ENCODE measurements around the gene DEFB131A. TPM values are rescaled to one million over a fixed set of nuclear protein-coding genes. Genes with fewer than 3 reads are reported as not detected.
"Not testable (repeated sequence)": the region's sequence is repeated elsewhere in the genome, so short reads cannot be mapped to it uniquely, and the experiment has no call there.

The DEFB131A gene
- total and polyA plus RNA-seq, 10 of the 15 experiments (the other 5 are each of a cell fraction or from before 2014, with no cell fraction given): not detected

DNA sequence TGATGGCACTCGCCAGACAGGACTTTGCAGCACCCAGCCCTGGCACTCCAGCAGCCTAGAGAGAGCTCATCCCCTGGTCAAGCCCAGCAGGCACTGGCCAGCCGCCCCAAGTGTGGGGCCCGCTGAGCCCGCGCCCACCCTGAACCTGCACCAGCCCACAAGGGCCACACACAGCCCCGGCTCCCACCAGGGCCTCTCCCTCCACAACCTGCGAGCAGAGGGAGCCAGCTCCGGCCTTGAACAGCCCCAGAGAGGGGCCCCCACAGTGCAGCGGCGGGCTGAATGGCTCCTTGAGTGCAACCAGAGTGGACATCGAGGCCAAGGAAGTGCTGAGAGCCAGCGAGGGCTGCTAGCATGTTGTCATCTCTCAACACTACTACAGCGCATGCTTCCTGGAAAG lies 34.4 kb upstream of the DEFB131A start:
- intact Hi-C loops (cut with micrococcal nuclease; ENCODE audit: unreplicated experiment): no loop called here
- H3K4me3 ChIP-seq: no peak overlapping the region
- ChIA-PET RAD21 (ENCODE audit: unreplicated experiment) (no interaction called here), POLR2A (no interaction called here), SMC1A (ENCODE audit: uncharacterized antibody, unreplicated experiment) (no interaction called here), CTCF (no interaction called here)
- FAIRE-seq (no peak), DNase-seq (ENCODE audit: low read depth, low spot score) (no peak), ATAC-seq (no peak)
- H3K4me1 ChIP-seq (ENCODE audit: control insufficient read depth, insufficient read depth, low read length): no peaks in the 10 kb centered on the region
- H3K36me3 ChIP-seq (ENCODE audit: control insufficient read depth in 2 of 2, insufficient read depth in 2 of 2, low read length in 1 of 2): no peaks in the 10 kb centered on the region
- no peak overlapping the region for H2AFZ ChIP-seq (ENCODE audit: control insufficient read depth, low read depth, low read length)
- H3K4me2 ChIP-seq (ENCODE audit: control insufficient read depth, insufficient read depth): no peak overlapping the region
- H3K79me2 ChIP-seq (ENCODE audit: control insufficient read depth, insufficient read depth, low read length): no peaks in the 10 kb centered on the region
- H3K9ac ChIP-seq (ENCODE audit: control insufficient read depth, insufficient read depth, low read length): no peak overlapping the region
- H3K27ac ChIP-seq (ENCODE audit: control insufficient read depth, insufficient read depth): no peak overlapping the region
- in situ Hi-C loops (cut with MboI): no loop called here
- WGBS (ENCODE audit: insufficient coverage, insufficient replicate concordance, low lambda C conversion rate, missing lambda C conversion rate): 48% methylated on average over 13 of the region's 13 CpGs
- no peaks in the 10 kb centered on the region for H4K20me1 ChIP-seq (ENCODE audit: control insufficient read depth, insufficient read depth)
- no peak for TF ChIP-seq KLF5 (IDR thresholded peaks at IDR 0.05; ENCODE audit: partially characterized antibody)
- TF ChIP-seq, protein P1, sequence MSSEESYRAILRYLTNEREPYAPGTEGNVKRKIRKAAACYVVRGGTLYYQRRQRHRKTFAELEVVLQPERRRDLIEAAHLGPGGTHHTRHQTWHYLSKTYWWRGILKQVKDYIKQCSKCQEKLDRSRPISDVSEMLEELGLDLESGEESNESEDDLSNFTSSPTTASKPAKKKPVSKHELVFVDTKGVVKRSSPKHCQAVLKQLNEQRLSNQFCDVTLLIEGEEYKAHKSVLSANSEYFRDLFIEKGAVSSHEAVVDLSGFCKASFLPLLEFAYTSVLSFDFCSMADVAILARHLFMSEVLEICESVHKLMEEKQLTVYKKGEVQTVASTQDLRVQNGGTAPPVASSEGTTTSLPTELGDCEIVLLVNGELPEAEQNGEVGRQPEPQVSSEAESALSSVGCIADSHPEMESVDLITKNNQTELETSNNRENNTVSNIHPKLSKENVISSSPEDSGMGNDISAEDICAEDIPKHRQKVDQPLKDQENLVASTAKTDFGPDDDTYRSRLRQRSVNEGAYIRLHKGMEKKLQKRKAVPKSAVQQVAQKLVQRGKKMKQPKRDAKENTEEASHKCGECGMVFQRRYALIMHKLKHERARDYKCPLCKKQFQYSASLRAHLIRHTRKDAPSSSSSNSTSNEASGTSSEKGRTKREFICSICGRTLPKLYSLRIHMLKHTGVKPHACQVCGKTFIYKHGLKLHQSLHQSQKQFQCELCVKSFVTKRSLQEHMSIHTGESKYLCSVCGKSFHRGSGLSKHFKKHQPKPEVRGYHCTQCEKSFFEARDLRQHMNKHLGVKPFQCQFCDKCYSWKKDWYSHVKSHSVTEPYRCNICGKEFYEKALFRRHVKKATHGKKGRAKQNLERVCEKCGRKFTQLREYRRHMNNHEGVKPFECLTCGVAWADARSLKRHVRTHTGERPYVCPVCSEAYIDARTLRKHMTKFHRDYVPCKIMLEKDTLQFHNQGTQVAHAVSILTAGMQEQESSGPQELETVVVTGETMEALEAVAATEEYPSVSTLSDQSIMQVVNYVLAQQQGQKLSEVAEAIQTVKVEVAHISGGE (CRISPR knock-in tag; IDR thresholded peaks at IDR 0.05): no peak
- TF ChIP-seq, protein P2, sequence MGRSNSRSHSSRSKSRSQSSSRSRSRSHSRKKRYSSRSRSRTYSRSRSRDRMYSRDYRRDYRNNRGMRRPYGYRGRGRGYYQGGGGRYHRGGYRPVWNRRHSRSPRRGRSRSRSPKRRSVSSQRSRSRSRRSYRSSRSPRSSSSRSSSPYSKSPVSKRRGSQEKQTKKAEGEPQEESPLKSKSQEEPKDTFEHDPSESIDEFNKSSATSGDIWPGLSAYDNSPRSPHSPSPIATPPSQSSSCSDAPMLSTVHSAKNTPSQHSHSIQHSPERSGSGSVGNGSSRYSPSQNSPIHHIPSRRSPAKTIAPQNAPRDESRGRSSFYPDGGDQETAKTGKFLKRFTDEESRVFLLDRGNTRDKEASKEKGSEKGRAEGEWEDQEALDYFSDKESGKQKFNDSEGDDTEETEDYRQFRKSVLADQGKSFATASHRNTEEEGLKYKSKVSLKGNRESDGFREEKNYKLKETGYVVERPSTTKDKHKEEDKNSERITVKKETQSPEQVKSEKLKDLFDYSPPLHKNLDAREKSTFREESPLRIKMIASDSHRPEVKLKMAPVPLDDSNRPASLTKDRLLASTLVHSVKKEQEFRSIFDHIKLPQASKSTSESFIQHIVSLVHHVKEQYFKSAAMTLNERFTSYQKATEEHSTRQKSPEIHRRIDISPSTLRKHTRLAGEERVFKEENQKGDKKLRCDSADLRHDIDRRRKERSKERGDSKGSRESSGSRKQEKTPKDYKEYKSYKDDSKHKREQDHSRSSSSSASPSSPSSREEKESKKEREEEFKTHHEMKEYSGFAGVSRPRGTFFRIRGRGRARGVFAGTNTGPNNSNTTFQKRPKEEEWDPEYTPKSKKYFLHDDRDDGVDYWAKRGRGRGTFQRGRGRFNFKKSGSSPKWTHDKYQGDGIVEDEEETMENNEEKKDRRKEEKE (IDR thresholded peaks at IDR 0.05): no peak
- H3K27me3 ChIP-seq (replicated peaks in 1 of 2; ENCODE audit: control insufficient read depth in 2 of 2, insufficient read depth in 2 of 2, low read length in 1 of 2): no peaks in the 10 kb centered on the region
- no peaks in the 10 kb centered on the region for H3K9me3 ChIP-seq (replicated peaks; ENCODE audit: control insufficient read depth, insufficient read depth, low read length)
- BruUV-seq (replicated peaks): no TSS peak

DNA sequence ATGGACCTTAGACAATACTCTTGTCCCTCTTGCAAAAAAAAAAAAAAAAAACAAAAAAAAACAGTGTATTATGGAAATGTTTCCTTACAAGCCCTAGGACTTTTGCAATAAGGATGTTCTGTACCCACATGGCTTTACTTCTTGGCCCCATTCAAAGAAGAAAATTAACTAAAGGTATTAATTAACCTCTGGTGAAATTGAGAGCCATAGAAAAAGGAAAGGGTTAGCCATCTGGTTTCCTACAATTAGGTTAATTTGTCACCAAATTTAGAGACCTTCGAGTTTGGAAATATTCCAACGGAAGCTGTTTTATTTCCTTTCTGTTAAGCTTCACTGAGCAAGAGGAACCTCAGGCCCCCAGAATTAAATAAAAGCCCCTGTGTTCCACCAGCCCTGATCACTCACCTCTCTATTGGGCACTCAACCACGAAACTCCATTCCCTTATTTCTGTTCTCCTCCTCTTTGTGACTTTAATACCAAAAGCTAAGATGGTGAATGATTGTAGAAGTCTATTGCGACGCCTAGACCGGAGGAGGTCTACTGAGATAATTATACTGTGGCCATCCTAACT lies 22.2 kb upstream of the DEFB131A start:
- H3K4me2 ChIP-seq (ENCODE audit: control insufficient read depth, insufficient read depth); H3K9me3 ChIP-seq (replicated peaks; ENCODE audit: control insufficient read depth, insufficient read depth, low read length); H3K36me3 ChIP-seq (ENCODE audit: control insufficient read depth in 2 of 2, insufficient read depth in 2 of 2, low read length in 1 of 2); H3K27me3 ChIP-seq (replicated peaks in 1 of 2; ENCODE audit: control insufficient read depth in 2 of 2, insufficient read depth in 2 of 2, low read length in 1 of 2); POLR2A ChIA-PET; DNase-seq (ENCODE audit: low read depth, low spot score); intact Hi-C loops (cut with micrococcal nuclease; ENCODE audit: unreplicated experiment); CTCF ChIA-PET; ATAC-seq; H3K79me2 ChIP-seq (ENCODE audit: control insufficient read depth, insufficient read depth, low read length); H3K4me1 ChIP-seq (ENCODE audit: control insufficient read depth, insufficient read depth, low read length); SMC1A ChIA-PET (ENCODE audit: uncharacterized antibody, unreplicated experiment); H2AFZ ChIP-seq (ENCODE audit: control insufficient read depth, low read depth, low read length); BruUV-seq (replicated peaks); in situ Hi-C loops (cut with MboI); H3K9ac ChIP-seq (ENCODE audit: control insufficient read depth, insufficient read depth, low read length); H4K20me1 ChIP-seq (ENCODE audit: control insufficient read depth, insufficient read depth); H3K4me3 ChIP-seq; H3K27ac ChIP-seq (ENCODE audit: control insufficient read depth, insufficient read depth); RAD21 ChIA-PET (ENCODE audit: unreplicated experiment); FAIRE-seq: not testable (repeated sequence)
- 38% methylated on average over 6 of the region's 6 CpGs for WGBS (ENCODE audit: insufficient coverage, insufficient replicate concordance, low lambda C conversion rate, missing lambda C conversion rate)

DNA sequence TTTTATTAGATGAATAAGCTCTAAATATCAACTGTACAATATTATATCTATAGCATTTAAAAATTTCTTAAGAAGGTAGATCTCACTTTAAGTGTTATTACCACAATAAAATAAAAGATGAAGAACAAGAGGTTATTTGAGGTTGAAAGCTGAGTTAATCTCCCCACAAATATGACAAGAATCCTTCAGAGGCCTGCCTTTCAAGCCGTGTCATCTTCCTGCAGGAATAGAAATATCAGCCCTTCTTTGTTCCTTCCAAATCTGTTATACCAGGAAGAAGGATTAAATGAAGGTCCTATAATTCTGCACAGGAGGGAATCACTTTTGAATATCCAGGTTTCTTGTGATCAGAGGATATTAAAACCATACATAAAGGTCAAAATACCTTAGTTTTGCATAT lies 18.3 kb upstream of the DEFB131A start:
- H4K20me1 ChIP-seq (ENCODE audit: control insufficient read depth, insufficient read depth); H3K27me3 ChIP-seq (replicated peaks in 1 of 2; ENCODE audit: control insufficient read depth in 2 of 2, insufficient read depth in 2 of 2, low read length in 1 of 2); ATAC-seq; BruUV-seq (replicated peaks); FAIRE-seq; H3K4me3 ChIP-seq; H2AFZ ChIP-seq (ENCODE audit: control insufficient read depth, low read depth, low read length); H3K4me1 ChIP-seq (ENCODE audit: control insufficient read depth, insufficient read depth, low read length); intact Hi-C loops (cut with micrococcal nuclease; ENCODE audit: unreplicated experiment); H3K79me2 ChIP-seq (ENCODE audit: control insufficient read depth, insufficient read depth, low read length); H3K36me3 ChIP-seq (ENCODE audit: control insufficient read depth in 2 of 2, insufficient read depth in 2 of 2, low read length in 1 of 2); POLR2A ChIA-PET; H3K4me2 ChIP-seq (ENCODE audit: control insufficient read depth, insufficient read depth); in situ Hi-C loops (cut with MboI); H3K9ac ChIP-seq (ENCODE audit: control insufficient read depth, insufficient read depth, low read length); CTCF ChIA-PET; RAD21 ChIA-PET (ENCODE audit: unreplicated experiment); SMC1A ChIA-PET (ENCODE audit: uncharacterized antibody, unreplicated experiment); H3K27ac ChIP-seq (ENCODE audit: control insufficient read depth, insufficient read depth); H3K9me3 ChIP-seq (replicated peaks; ENCODE audit: control insufficient read depth, insufficient read depth, low read length); DNase-seq (ENCODE audit: low read depth, low spot score): not testable (repeated sequence)
- 0% methylated on average over 1 of the region's 1 CpG for WGBS (ENCODE audit: insufficient coverage, insufficient replicate concordance, low lambda C conversion rate, missing lambda C conversion rate)
